NCI-H82 treated with DMSO at 0.1 percent for 48 hours (cell line): ENCODE data around the gene ATP6V0A1.
A peak's percentile ranks its signal among the peaks of the same experiment; 100 is the strongest.
"Not testable (repeated sequence)": the region's sequence is repeated elsewhere in the genome, so short reads cannot be mapped to it uniquely, and the experiment has no call there.

ENCODE experiments used
- DNase-seq: peaks from one replicate; lab custom pipeline; 2025; ENCODE audit not compliant: unreplicated experiment; lab: John Stamatoyannopoulos, UW

ATP6V0A1 gene

DNA sequence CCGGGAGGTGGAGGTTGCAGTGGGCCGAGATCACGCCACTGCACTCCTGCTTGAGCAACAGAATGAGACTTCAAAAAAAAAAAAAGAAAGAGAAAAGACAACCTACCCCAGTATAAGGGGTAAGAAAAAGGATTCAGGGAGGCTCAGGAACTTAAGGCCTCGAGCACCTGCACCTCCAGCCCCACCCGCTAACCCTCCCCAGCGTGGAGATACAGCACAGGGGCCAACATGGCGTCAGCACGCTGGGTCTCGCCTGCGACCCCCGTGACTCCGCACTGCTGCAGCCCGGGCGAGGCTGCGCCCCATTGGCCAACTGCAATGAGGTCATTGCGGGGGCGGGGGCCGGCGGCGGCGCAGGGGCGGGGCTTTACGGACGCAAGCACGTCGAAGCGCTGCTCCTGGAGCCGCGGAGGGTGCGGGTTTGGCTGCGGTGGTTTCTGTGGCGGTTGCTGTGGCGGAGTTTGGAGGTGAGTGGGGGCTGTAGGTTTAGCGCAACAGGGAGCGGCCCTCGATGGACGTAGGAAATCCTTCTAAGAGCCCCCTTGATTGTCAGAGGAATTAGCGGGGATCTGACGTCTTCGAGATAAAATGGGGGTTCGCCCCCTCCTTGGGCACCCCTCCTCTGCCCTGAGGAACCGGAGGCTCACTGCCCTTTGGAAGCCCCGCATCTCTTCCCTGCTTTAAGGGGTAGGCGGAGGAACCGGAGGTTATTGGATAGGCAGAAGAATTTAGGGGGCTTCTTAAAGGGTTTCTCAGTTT, at the start of gene ATP6V0A1:
Gene ATP6V0A1, plus strand, starts transcription at position 382 of the 759 bp plus-strand sequence. CDS start 2,017 bp downstream, outside the sequence.
- DNase-seq = peak; percentile 70

- DNase-seq = peak; percentile 90
Observed at GRCh38 chr17:42409523-42410318, 49.0 kb upstream of the ATP6V0A1 start.

GRCh38 chr17:42410319-42410685, 48.4 kb upstream of the ATP6V0A1 start:
- no peak for DNase-seq

GRCh38 chr17:42411361-42411760, 47.3 kb upstream of the ATP6V0A1 start:
- no peak for DNase-seq

GRCh38 chr17:42411905-42412679, 46.6 kb upstream of the ATP6V0A1 start:
- DNase-seq = no peak

DNA sequence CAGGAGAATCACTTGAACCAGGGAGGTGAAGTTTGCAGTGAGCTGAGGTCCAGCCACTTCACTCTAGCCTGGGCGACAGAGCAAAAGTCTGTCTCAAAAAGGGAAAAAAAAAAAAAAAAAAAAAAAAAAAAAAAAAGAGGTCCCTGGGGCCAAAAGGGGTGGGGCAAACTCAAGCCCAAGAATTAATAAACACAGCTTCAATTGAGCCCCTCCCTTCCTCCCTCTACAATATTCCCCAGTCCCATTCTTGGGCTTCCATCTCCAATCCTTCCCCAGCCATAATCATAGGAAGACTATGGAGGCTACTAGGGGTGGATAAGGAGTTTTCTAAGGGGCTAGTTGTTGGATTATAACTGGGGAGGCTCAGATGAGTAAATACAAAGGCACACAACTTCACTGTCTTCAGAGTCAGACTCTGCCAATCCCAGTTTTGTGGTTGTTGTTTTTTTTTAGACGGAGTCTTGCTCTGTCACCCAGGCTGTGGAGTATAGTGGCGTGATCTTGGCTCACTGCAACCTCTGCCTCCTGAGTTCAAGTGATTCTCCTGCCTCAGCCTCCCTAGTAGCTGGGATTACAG, 45.1 kb upstream of the ATP6V0A1 start:
- DNase-seq = no peak

DNA sequence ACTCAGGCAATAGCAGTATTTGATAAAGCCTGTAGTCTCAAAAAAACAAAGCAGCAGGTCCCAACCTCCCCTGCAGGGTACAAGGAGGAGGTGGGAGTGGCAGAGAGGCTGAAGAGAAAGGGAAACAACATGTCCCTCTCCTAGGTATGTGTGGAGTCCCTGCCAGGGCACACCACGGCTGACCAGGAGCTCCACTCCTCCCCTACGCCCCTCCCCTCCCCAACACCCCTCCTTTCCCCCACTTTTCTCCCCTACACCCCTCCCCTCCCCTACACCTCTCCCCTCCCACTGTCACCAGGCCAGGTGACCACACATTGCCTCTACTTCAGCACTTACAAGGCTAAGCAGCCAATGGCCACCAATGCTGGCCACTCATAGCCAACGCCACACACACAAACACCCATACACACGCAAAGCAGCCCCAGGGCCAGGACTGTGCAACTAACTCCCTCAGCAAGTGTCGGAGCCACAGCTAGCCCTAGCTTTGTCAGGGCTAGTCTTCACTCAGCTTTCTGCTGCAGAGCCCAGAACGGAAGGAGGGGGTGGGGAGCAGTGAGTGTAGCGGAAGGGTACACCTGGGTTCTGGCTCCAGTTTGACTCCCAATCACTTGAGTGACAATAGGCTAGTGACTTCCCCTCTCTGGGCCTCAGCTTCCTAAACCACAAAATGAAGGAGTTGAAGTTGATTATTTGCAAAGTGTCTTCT, 43.8 kb upstream of the ATP6V0A1 start:
- no peak for DNase-seq

DNA sequence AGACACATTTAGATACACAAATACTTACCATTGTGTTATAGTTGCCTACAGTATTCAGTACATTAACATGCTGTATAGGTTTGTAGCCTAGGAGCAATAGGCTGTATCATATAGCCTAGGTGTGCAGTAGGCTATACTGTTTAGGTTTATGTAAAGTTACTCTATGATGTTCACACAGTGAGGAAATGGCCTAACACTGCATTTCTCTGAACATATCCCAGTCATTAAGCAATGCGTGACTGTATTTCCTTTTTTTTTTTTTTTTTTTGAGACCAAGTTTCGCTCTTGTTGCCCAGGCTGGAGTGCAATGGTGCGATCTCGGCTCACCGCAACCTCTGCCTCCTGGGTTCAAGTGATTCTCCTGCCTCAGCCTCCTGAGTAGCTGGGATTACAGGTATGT, 40.7 kb upstream of the ATP6V0A1 start:
- DNase-seq = not testable (repeated sequence)

GRCh38 chr17:42421136-42421506, 37.6 kb upstream of the ATP6V0A1 start:
- DNase-seq = no peak

- no peak for DNase-seq
Observed at GRCh38 chr17:42421507-42422338, 37.0 kb upstream of the ATP6V0A1 start.

- no peak for DNase-seq
Observed at GRCh38 chr17:42422412-42422957, 36.2 kb upstream of the ATP6V0A1 start.

- DNase-seq = no peak
Observed at GRCh38 chr17:42422958-42423712, 35.5 kb upstream of the ATP6V0A1 start, which contains the start of gene CAVIN1. TSS of gene CAVIN1 (minus strand) at chr17:42423256. CDS start at chr17:42423097, 159 bp downstream.

- no peak for DNase-seq
Observed at GRCh38 chr17:42423766-42424165, 34.9 kb upstream of the ATP6V0A1 start.

DNA sequence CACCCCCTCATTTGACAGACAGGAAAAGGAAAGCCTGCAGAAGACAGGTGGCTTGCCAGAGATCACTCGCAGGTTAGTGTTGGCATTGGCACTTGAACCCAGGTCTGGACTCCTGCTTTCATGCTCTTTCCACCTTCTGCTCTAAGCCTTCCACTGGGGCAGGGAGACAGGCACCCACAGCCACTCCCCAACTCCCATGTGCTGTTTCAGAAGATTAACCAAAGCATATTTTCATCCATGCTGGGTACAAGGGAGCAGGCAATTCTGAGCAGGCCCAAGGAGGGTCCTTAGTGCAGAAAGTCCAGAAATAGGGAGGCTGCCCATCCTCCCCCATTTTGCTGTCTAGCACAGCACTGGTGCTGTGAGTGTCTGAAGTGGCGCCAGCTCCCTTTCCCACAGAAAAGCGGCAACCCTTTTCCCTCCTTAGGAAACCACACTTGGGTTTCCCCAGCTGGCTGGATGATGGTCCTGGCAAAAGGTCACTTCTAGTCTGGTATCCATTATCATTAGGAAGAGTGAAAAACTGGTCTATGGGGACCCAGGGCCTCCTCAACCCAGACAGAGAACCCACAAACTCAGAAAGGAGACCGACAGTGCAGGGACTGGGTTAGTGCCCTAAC, 33.6 kb upstream of the ATP6V0A1 start:
- no peak for DNase-seq

DNA sequence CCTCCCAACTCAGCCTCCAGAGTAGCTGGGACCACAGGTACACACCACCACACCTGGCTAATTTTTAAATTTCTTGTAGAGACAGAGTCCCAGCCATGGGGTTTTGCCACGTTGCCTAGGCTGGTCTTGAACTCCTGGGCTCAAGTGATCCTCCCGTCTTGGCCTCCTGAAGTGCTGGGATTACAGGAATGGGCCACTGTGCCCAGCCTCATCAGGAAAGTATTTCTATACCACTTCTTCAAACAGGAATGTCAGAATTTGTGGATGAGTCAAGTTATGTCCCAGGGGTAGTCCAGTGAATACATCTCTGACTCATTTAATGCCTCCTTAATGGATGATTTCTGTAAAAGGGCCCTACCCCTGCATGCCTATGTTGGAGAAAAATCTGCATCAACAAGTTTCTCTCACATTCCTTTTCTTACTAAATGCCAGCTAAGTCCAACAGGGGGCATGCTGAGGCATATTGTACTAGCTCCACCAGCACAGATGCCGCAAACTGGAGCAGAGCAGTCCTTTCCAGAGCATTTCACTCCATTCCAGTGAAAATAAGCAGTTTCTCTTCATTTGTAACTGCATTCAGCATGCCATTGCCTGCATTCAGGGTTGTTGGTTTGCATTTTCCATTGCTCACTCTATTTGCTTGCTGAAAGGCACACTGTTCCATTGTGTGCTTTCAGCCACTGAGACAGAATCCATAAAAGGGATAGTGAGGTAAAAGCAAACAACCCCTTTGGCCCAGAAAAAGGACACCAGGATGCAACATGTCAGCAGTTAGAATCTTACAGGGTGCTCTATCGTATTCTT, 30.3 kb upstream of the ATP6V0A1 start:
- DNase-seq = no peak

DNA sequence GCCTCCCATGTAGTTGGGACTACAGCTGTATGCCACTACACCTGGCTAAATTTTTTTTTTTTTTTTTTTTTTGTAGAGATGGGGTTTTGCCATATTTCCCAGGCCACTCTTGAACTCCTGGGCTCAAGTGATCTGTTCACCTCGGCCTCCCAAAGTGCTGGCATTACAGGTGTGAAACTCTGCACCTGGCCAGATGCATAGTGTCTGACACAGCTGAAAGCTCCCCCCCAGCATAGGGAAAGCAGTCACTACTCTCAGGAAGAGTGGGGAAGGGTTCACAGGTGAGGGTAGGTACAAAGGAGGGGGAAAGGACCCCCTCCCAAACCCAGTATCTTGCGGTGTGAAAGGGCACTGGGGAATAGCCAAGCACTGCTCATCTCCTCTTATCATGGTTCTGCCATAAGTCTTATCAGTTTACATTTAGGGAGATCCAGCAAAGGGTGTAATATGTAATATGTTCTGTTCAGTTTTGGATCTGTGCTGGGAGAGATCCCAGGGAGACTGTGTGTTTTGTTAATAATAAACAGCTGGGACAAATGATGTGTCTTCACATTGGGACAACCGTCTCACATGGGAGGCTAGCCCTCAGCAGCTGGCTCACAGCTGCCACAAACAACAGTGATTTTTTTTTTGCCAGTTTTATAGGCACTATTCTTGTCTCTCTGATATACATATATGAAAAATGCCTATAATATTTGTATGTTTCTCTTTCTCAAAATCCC, 28.8 kb upstream of the ATP6V0A1 start:
- DNase-seq = no peak

GRCh38 chr17:42431758-42432161, 26.9 kb upstream of the ATP6V0A1 start:
- DNase-seq = no peak
